Measurements from ENCODE around the gene FCN3. TPM values are rescaled to one million over a fixed set of nuclear protein-coding genes. Genes with fewer than 3 reads are reported as not detected.

Gene FCN3
- total RNA-seq, 1 donor from 2014 or later: not detected

DNA sequence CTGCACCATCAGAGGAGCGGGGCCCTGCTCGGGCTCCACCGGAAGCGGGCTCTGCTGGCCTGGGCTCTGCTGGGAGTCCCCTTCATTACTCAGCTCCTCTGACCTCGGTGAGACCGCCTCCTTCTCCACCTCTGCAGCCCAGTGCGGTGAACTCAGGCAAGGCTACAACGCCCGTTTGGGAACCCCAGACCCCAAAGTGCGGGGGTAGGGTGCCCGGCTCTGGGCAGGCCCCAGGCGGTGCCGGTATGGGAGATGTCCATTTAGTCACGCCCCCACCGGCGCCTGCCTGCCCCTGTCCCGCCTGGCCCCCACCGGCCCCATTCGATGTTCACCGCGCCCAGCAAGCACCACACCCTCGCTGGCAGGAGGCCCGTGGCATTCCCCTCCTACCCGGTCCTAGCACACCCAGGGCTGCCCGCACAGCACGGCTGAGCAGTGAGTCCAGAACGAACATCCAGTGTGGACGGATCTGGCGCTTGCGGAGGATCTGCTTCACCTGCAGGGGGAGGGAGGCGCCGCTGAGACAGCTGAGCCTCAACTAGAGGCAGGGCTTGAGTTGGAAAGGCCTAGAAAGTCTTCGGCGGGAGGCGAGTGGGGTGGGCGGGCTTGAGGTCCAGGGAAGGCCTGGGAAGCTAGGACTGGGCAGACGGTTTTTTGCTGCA lies 17.9 kb downstream of the FCN3 start:
- ChIA-PET POLR2A (interaction anchor here (0.6 to 9.1 kb wide), 9 partner anchors 8 to 513 kb away, joined by 3 to 75 read pairs (median 7); partner anchors contain the start of genes MAP3K6, SYTL1 and TMEM222), CTCF (interaction anchor here (1.0 to 3.9 kb wide), 24 partner anchors 8 to 456 kb away, joined by 3 to 43 read pairs (median 6); partner anchors contain the start of genes AHDC1, CD164L2, GPATCH3 and GPR3)
- TF ChIP-seq, protein P1, sequence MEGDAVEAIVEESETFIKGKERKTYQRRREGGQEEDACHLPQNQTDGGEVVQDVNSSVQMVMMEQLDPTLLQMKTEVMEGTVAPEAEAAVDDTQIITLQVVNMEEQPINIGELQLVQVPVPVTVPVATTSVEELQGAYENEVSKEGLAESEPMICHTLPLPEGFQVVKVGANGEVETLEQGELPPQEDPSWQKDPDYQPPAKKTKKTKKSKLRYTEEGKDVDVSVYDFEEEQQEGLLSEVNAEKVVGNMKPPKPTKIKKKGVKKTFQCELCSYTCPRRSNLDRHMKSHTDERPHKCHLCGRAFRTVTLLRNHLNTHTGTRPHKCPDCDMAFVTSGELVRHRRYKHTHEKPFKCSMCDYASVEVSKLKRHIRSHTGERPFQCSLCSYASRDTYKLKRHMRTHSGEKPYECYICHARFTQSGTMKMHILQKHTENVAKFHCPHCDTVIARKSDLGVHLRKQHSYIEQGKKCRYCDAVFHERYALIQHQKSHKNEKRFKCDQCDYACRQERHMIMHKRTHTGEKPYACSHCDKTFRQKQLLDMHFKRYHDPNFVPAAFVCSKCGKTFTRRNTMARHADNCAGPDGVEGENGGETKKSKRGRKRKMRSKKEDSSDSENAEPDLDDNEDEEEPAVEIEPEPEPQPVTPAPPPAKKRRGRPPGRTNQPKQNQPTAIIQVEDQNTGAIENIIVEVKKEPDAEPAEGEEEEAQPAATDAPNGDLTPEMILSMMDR (IDR thresholded peaks at IDR 0.05): no peak
- intact Hi-C loops (cut with micrococcal nuclease): loop anchor here (1.0 to 2.0 kb wide), 9 partner anchors 9 to 250 kb away; partner anchors contain the start of genes GPR3 and TMEM222
- no peaks in the 10 kb centered on the region for H3K9me3 Mint-ChIP-seq
- H3K4me1 Mint-ChIP-seq: peaks cover 46% of the 10 kb centered on the region
- peak overlapping the region; percentile 56 for H3K27ac Mint-ChIP-seq
- ATAC-seq (ENCODE audit: low read depth): peak; percentile 55
- H3K36me3 Mint-ChIP-seq (ENCODE audit: low read depth): peaks cover 7% of the 10 kb centered on the region
- no peak for DNase-seq
- peak overlapping the region; percentile 76 for H3K4me3 Mint-ChIP-seq
- no peaks in the 10 kb centered on the region for H3K27me3 Mint-ChIP-seq

DNA sequence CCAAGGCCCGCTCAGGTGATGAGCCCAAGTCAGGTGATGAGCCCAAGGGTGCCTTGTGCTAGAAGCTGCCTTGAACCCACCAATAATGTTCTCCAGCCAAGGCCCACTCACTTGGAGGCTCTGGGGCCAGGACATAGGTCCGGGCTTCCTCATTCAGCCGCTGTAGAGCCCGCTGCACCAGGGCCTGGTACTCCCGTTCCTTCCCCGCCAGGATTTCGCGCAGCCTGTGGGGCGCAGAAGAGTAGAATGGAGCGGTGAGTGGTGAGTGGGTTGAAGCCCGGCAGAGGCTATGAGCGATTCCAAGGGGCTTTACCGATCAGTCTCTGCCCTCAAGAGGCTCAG lies 18.4 kb downstream of the FCN3 start:
- H3K9me3 Mint-ChIP-seq: no peaks in the 10 kb centered on the region
- no peaks in the 10 kb centered on the region for H3K27me3 Mint-ChIP-seq
- peak overlapping the region; percentile 56 for H3K27ac Mint-ChIP-seq
- peak overlapping the region; percentile 76 for H3K4me3 Mint-ChIP-seq
- ChIA-PET CTCF (interaction anchor here (1.0 to 3.9 kb wide), 13 partner anchors 15 to 307 kb away, joined by 3 to 43 read pairs (median 6); partner anchors contain the start of genes CD164L2, GPR3 and SYTL1), POLR2A (interaction anchor here (1.1 to 9.1 kb wide), 6 partner anchors 8 to 33 kb away, joined by 3 to 75 read pairs (median 10); partner anchors contain the start of genes MAP3K6, SYTL1 and TMEM222)
- peaks cover 12% of the 10 kb centered on the region for H3K36me3 Mint-ChIP-seq (ENCODE audit: low read depth)
- DNase-seq: no peak
- TF ChIP-seq, protein P1 (IDR thresholded peaks at IDR 0.05): no peak
- intact Hi-C loops (cut with micrococcal nuclease): loop anchor here (2.0 kb wide), 2 partner anchors 17 to 23 kb away; no protein-coding TSS in a partner anchor
- no peak for ATAC-seq (ENCODE audit: low read depth)
- peaks cover 46% of the 10 kb centered on the region for H3K4me1 Mint-ChIP-seq

DNA sequence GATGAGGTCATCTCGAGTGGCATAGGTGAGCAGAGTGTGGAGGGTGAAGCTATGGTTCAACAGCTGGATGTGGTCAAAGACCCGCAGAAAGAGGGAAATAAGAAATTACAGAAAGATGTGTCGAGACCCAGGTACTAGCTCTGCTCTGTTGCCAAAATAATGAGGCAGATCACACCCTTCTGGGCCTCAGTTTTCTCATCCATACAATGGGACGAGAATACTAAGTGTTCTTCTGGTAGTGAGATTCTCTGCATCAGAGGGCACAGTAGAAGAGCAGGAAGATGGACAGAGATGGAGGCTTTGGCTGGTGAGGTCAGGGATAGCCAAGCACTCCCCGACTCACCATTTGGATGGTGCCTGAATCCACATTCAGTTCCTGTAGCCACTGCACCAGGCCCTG lies 18.9 kb downstream of the FCN3 start:
- Mint-ChIP-seq H3K4me3 (peak overlapping the region; percentile 7), H3K27me3 (no peaks in the 10 kb centered on the region), H3K4me1 (peaks cover 43% of the 10 kb centered on the region), H3K9me3 (no peaks in the 10 kb centered on the region), H3K27ac (peak overlapping the region; percentile 66), H3K36me3 (ENCODE audit: low read depth) (peaks cover 15% of the 10 kb centered on the region)
- TF ChIP-seq, protein P1 (IDR thresholded peaks at IDR 0.05): no peak
- ATAC-seq (ENCODE audit: low read depth) (no peak), DNase-seq (no peak)
- CTCF ChIA-PET: interaction anchor here (1.0 to 3.9 kb wide), 7 partner anchors 23 to 307 kb away, joined by 3 to 43 read pairs (median 15); partner anchors contain the start of genes CD164L2 and GPR3
- POLR2A ChIA-PET: interaction anchor here (0.6 to 9.1 kb wide), 6 partner anchors 10 to 1102 kb away, joined by 3 to 75 read pairs (median 10); partner anchors contain the start of genes MAP3K6, SYTL1 and TMEM222
- intact Hi-C loops (cut with micrococcal nuclease): loop anchor here (2.0 kb wide), 2 partner anchors 17 to 23 kb away; no protein-coding TSS in a partner anchor

DNA sequence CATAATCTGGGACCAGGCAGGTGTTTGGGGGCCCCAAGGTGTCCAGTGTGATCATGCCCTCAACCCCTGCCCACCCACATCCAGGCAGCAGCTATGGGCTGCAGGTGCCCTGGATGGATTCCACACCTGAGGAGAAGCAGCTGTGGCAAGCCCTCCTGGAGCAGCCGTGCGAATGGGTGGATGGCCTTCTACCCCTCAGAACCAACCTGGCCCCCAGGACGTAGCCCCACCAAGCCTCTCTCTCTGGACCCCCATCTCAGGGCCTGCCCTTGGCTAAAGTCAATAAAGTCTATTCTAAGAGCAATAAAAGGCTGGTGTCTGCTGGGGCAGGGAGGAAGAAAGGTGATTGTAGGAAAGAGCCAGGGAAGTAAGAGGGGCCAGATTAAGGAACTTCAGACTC lies 21.0 kb downstream of the FCN3 start:
- H3K4me3 Mint-ChIP-seq: no peak overlapping the region
- TF ChIP-seq, protein P1 (IDR thresholded peaks at IDR 0.05): no peak
- no peaks in the 10 kb centered on the region for H3K9me3 Mint-ChIP-seq
- peaks cover 15% of the 10 kb centered on the region for H3K36me3 Mint-ChIP-seq (ENCODE audit: low read depth)
- ChIA-PET POLR2A (interaction anchor here (0.9 to 9.1 kb wide), 2 partner anchors 10 to 20 kb away, joined by 6 to 75 read pairs; partner anchors contain the start of gene SYTL1), CTCF (interaction anchor here (1.6 kb wide), 1 partner anchor 21 kb away, joined by 5 read pairs; no protein-coding TSS in a partner anchor)
- H3K27ac Mint-ChIP-seq: no peak overlapping the region
- DNase-seq: no peak
- intact Hi-C loops (cut with micrococcal nuclease): no loop called here
- peaks cover 29% of the 10 kb centered on the region for H3K4me1 Mint-ChIP-seq
- no peaks in the 10 kb centered on the region for H3K27me3 Mint-ChIP-seq
- ATAC-seq (ENCODE audit: low read depth): no peak

DNA sequence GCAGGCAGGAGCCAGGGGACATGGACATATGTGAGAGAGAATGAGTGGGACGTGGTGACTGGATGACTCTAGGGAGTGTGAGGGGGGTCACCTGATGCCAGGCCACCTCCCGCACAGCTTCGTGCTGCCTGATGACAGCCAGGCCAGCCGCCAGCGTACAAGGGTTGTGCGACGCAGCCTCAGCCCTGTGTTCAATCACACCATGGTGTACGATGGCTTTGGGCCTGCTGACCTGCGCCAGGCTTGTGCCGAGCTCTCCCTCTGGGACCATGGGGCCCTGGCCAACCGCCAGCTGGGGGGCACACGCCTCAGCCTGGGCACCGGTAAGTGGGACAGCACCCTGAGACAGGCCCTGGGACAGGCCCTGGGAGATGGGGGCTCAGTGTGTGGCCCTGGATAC lies 21.5 kb downstream of the FCN3 start:
- ChIA-PET CTCF (interaction anchor here (1.2 to 1.6 kb wide), 2 partner anchors 20 to 26 kb away, joined by 3 to 5 read pairs; no protein-coding TSS in a partner anchor), POLR2A (interaction anchor here (9.1 kb wide), 1 partner anchor 10 kb away, joined by 75 read pairs; the partner anchor contains the start of gene SYTL1)
- H3K9me3 Mint-ChIP-seq: no peaks in the 10 kb centered on the region
- H3K36me3 Mint-ChIP-seq (ENCODE audit: low read depth): peaks cover 15% of the 10 kb centered on the region
- intact Hi-C loops (cut with micrococcal nuclease): no loop called here
- peaks cover 29% of the 10 kb centered on the region for H3K4me1 Mint-ChIP-seq
- no peaks in the 10 kb centered on the region for H3K27me3 Mint-ChIP-seq
- no peak for ATAC-seq (ENCODE audit: low read depth)
- no peak for DNase-seq
- TF ChIP-seq, protein P1 (IDR thresholded peaks at IDR 0.05): no peak
- H3K4me3 Mint-ChIP-seq: no peak overlapping the region
- H3K27ac Mint-ChIP-seq: no peak overlapping the region
